HG02885 (cell line): ENCODE measurements around the gene OPCML.

Source experiments
- ATAC-seq: cut with Tn5 transposase; IDR thresholded peaks from one replicate; pipeline ENCODE4 v1.9.1; 2021; ENCODE audit warnings: mild to moderate bottlenecking; ENCODE audit not compliant: unreplicated experiment, poor library complexity

OPCML gene

DNA sequence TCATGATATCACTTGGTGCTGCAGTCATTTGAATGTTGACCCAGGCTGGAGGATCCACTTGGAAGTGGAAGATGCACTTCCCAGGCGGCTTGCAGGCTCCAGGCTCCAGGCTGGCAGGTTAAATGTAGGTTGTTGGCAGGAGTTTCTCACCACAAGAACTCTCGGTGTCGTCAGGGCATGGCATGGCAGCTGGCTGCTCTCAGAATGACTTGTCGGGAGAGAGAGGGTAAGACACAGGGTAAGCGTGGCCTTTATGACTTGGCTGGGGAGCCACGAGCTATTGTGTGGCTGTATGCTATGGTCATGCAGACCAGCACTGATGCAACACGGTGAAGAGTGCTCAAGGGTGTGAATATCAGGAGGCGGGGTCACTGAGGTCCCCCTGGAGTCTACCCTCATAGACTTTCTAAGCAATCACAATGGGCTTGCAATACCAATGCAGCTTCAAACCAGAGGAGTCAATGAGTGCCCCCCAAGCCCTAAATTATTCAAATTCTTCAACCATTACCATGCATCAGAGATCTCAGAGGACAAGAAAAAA, 1027.7 kb downstream of the OPCML start:
- no peak for ATAC-seq

DNA sequence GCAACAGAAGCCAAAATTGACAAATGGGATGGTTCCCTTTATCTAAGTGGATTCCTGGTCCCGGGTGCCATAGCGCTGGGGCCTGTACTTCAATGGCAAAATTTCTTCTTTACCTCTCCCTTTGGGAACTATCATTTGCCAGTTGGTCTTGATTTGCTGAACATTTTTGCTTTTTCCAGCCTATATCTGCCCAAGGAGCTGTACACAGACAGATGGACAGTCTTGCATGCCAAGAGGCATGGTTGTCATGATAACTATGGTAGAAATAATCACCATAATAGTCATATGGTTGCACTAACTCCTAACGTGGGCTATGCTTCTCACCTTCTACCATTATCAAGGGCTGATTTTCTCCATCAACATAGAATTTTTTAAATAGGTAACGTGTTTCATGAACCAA, 1030.9 kb downstream of the OPCML start:
- ATAC-seq: no peak

DNA sequence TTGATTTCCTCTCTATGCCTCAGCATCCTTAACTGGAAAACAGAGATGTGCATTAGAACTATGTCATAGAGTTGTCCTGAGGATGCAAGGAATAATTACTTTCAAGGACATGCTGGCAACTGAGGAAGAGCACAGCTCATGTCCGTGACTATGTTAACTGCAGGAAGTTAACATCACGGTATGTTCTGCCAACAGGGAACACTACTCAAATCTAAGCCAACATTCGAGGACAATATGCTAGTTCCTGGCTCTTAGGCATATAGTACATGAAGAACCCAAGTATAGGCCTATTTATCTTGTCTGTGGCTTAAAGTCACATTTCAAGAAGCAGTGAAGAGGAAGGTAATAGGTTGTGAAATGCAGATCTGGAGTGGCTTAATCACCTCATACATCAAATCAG, 1032.6 kb downstream of the OPCML start:
- ATAC-seq: no peak

DNA sequence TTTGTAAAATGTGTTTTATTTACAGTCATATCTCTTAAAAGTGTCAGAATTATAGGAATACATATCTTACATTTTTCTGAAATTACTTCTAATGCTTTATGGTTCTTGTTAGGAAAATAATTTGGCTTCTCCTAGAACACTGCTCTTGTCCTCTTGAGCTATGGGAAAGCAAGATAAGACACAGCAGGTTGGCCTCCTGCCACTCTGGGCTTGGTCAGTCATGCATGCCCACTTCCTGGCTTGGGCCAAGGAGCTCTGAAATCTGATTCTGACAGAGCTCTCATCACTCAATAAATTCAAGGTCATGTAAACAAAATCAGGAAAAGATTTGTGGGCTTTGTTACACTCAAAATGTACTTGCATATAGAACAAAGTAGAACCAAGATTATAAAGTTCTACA, 1036.0 kb downstream of the OPCML start:
- no peak for ATAC-seq

DNA sequence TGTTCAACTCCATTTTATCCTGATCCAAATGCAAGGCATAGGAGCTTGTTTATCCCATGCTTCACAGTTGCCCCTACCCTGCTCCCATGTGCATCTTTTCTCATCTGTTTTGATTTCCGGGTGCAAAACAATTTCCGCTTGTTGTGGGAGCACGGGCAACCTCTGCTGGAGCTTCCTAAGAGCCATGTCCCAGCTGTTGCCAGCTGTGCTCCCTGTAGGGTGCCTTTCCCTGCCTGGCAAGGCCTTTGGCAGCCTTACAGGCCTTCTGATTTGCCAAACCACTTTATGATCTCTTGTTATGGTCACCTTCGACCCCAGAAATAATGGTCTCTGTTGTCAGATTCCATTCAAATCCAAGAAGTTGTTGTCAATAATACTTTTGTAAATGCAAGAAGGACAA, 1038.5 kb downstream of the OPCML start:
- ATAC-seq: no peak

DNA sequence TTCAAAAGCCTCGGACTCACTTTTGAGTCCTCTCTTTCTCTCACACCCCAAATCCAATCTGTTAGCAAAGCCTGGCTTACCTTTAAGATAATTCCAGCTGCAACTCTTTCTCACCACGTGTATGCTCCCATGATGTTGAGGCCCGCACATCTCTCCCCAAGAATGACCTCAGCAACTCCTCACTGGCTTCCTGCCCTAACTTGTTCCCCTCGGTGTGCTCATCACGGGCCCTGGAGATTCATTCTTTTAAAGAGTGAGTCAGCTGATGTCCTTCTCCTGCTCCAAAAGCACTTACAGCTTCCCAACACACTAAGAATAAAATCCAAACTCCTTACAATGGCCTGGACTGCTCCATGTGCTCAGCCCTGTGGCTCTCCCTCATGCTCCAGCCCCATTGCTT, 1041.3 kb downstream of the OPCML start:
- no peak for ATAC-seq

DNA sequence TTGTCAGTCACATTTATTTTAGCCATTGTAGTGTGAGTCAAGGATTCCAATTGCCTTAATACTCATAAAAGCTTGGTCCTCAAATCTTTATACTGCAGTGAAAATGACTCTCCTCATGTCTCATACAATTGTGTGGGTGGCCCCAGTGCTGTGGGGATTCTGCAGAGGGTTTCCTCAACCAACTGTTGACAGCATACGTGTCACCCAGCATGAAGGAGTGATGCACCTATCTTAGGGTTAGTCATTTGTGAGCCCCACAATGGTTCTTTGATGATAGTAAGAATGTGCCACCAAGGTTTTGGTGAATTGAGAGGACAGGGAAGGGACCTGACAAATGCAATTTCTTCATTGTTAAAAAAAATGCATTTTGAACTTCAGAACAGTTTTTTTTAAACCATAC, 1046.2 kb downstream of the OPCML start:
- no peak for ATAC-seq

DNA sequence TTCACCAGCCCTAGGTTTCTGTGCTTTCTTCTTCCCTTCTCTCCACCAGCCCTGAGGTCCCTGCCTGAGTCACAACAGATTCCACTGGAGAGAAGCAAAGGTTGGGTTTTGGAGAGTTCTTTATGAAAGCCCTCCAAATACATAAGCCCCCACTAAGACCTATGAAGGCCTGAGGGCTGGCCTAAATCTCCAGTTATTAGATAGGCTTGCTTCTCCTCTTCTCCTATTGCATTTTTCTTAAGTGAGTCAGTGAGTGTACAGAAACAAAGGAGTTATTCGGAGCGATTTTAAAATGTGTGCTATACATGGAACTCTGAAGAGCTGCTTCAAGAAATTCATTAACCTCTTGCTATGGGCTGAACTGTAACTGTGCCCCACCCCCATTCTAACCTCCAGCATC, 1057.3 kb downstream of the OPCML start:
- ATAC-seq: no peak

DNA sequence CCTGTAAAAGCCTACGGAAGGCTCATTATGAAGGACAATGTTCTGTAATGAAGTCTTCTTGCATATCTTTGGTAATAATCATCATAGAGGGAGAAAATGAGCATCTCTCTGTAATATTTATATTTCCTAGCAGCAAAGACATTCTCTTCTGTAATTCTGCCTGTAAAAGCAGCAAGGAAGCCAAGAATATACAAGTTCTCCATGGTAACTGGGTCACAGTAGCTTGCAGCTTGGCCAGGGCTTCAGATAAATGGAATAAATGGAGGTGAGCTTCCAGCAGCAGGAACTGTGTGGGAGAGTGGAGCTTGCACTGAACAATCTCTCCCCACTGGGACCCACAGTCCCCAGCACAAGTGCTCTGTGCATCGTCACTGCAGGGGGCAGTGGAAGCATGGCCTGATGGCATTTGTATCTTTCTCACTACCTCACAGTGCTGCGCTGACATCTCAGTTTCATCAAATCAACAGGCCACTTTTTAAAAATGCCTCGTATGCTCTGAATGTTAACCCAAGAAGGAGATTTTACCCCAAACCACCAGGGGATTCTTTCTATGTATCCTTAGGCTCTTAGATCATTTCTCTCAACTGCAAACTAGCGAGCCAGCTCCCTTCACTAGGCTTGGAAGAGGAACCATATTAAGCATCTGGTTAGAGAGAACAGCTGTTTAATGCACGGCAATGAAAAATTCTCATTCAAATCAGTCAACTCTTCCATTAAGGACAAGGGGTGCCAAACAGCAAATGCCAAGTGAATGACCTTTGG, 1059.7 kb downstream of the OPCML start:
- no peak for ATAC-seq

DNA sequence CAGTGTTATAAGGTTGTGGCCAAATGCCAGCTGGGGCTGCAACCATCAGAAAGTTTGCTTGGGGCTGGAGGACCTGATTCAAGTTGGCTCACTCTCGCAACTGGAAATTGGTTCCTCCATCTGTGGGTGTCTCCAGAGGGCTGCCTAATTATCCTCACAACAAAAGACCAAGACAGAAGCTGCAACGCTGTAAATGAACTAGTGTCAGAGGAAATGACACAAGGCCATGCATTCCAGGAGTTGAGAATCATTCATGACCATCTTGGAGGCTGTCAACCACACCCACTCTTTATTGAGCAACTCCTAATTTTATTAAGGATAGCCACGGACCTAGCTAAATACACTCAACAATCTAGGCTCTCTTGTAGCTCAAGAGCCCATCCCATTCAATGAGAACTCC, 1060.8 kb downstream of the OPCML start:
- no peak for ATAC-seq

DNA sequence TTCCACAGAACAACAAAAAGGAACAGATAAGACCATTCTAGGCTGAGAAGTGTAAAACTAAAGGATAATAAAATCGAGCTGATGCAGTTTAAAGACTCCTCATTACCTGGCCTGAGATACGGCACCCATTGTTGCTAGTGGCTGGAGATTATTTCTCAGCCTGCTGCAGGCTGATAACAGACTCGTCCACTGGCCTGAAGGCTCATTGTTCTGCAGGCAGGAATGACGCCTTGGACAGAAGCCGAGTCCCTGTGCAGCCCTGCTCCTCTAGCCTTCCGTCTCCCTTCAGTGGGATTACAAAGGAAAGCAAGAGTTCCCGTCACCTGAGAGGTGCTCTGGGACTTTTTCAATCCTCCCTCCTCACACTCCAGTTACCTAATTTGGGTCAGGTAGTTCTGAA, 1065.3 kb downstream of the OPCML start:
- no peak for ATAC-seq

DNA sequence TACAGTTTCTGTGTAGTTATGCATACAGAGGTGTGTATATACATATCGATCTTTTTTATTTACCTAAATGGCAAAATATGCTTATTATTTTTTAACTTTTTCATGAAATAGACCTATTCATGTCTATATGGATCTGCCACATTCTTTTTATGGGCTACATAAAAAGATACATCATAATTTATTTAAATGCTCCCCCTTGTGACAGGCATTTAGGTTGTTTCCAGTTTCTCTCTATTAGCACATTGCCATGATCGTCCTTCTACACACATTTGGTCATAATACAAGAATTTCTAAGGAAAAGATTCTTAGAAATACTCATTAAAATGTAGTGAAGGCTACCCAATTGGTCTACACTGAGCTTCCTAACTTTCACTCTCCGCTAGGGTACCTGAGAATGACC, 1067.4 kb downstream of the OPCML start:
- no peak for ATAC-seq

DNA sequence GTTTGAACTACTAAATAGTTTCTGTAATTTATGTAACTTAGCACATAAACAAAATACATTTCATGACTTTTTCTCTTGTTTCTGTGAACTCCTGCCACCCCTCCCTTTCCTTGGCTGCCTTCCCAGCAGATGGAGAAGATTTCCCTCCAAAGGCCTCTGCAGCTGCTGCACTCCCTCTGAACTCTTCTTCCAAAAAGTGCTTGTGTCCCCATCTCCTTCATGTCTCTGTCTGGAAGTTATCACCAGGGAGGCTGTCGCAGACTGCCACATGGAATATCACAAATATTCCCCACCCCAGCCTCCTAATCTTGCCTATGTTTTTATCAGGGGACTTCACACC, 1068.3 kb downstream of the OPCML start:
- ATAC-seq: no peak

DNA sequence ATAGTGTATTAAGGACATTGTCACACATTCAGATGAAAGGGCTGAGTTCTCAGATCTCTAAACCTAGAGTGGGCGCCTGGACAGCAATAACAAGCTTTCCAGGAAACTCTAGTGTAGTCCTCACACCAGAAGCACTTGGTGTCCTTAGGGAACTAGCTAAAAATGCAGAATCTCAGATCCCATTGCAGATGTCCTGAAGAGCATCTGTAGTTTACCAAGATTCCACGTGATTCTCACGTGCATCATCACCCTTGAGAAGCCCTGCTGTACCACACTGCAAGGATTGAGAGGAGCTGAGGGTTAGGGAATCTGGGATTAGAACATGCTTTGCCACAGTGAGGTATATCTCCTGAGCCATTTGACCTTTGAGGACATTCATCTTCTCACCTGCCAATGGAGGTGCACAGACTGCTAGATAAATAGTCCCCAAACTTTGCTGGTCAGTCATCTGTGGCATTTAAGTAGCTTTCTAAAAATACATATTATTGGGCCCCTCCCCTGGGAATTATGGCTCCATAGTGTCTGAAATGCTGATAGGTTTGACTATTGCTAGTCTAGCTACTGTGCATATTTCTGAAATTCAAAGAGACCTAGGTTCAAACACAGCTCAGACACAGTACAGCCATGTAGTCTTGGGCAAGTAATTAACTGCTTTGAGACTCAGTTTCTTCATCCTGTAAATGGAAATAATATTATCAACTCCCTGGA, 1068.9 kb downstream of the OPCML start:
- no peak for ATAC-seq

DNA sequence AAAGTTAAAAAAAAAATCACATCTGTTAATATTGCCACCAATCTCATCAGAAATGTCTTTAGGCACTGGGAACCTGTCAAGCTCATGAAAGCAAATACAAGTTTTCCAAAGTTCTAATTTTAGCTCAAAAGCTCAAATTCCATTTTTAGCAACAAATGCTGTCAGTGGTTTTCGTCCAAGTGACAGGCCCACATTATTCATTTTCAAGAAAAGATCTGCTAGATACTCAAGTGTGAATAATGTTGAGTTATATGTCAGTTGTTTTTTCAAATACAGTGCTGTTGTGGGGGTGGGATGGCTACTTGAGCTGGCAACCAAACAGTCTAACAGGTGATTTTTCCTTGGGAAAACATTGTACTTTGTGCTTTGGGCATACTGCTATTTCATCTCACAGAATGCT, 1072.6 kb downstream of the OPCML start:
- ATAC-seq: no peak

DNA sequence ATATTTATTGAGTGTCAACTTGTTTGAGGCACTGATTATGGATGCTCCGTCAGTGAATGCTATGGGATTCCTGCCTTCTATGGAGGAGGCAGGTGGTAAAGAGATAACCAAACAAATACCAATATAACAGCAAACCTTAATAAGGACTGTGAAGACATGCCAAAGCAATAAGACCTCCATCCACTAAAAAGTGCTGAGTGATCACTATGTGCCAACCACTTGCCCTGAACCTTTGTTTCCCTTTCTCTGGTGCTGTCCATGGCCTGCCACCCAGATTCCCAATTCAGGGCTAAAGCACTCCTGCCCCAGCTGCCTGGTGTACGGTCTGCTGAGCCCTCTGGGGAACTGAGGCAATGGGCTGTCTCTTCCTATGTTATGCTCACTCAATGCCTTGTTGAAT, 1074.9 kb downstream of the OPCML start:
- no peak for ATAC-seq

DNA sequence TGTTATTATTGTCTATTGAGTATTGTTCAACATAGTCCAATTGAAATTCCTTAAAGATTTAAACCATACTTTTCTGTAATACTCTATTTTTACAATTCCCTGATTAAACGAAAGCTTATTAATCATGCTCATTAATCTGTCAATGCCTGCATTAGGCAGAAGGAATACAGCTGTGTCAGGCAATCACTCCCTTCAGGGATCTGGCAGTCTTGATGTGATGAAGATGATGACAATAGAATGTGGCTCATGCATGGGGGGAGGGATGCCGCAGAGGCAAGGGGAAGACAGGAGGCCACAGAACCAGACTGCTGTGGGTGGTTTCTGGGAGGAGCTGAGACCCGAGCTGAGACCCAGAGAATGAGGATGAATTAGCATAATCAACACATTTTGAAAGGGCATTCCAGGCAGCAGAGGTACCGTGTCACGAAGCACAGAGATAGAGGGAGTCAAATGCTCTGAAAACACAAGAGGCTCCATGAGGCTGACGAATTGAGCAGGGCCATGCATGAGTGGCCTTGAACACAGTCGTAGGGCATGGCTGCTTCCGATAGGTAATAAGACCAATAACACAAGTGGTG, 1075.5 kb downstream of the OPCML start:
- ATAC-seq: no peak

DNA sequence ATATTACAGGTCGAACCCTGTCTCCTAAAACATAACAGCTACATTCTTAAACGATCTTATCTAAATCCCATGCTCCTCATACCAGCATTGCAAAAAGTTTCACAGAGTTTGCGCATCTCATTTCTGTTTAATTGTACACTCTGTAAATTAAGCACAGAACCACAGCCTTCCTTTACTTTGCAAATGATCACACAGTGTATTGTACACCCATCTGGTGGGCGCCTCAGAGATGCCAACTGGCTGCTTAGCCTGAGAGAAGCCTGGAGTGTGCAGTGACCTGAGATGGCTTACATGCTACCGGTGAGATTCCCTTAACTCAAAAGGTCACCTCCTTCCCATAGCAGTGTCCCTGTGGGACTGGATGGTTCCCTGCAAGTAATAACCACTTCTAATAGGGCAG, 1077.3 kb downstream of the OPCML start:
- no peak for ATAC-seq

DNA sequence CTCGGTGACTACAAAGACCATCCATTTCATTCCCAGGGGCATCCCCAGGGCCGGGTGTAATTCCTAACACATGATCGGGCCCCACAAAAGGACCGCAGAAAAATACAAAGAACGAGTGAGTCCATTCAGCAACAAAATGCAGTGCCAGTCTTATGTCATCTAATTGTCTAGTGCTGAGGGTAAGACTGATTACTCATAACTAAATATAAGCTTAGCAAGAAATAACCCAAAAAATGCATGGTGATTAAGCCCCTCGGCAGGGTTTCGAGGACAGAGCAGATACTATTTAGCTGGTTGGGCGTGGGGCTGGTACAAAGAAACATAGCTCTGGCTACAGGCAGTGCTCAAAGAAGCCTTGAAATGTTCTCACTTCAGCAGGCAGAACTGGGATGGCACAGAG, 1078.9 kb downstream of the OPCML start:
- ATAC-seq: no peak

DNA sequence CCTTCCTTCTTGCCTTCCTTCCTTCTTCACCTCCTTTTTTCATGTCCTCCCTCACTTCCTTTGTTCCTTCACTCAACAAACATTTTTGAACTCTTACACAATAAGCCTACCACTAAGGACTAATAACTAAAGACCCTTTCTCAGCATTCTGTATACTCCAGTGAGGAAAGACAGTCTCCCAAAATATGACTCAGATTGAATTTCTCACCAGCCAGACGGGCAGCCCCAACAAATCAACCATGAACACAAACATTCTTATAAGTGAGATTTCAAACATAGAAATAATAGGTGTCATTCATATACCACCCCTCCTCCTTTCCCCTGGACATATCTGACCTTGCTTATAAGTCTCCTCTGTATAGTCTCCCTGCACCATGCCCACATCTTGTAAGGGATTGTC, 1079.7 kb downstream of the OPCML start:
- no peak for ATAC-seq

DNA sequence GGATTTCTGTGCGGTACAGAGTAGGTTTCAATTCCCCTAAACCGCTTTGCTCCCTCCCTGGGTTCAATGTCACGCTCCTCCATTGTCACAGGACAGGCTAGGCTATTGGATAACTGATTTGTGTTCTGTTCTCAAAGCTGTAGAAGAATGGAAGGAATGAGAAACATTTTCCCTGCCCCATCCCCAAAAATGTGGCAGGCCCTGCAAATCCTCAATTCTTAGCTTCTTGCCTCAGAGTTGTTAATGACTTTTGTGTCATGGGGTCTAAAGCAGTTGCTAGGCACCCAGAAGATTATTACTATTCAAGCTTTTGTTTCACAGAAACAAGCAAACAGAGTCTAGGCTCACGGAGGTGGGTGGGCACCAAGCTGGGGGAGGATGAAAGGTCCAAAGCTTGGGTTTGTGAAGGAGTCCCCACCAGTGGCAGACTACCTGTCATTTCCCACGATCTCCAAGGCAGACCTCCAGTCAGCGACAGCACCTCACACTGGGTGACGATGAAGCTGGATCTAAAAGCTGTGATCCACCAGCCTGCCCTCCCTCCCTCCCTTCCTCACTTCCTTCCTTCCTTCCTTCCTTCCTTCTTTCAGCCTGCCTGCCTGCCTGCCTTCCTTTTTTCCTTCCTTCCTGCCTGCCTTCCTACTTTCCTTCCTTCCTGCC, 1080.2 kb downstream of the OPCML start:
- no peak for ATAC-seq
